Neural cell (in vitro differentiated cells): ENCODE results near the gene MYO7A.

Experiments used
- EP300 ChIP-seq: fragments of 450-650 bp; conservative IDR thresholded peaks from 2 replicates; pipeline ENCODE4 v1.6.1; 2014; ENCODE audit warnings: antibody characterized with exemption, mild to moderate bottlenecking, moderate library complexity; ENCODE audit not compliant: poor library complexity, severe bottlenecking
- EZH2 ChIP-seq: fragments of 200-600, 300-800 bp; shearing (Covaris generic), sonication (generic); IDR thresholded peaks from 2 replicates; pipeline ENCODE4 v1.6.1; 2014; ENCODE audit warnings: antibody characterized with exemption, low read length, borderline replicate concordance, mild to moderate bottlenecking; ENCODE audit not compliant: insufficient read depth, poor library complexity, severe bottlenecking
- POLR2AphosphoS5 ChIP-seq: IDR thresholded peaks from 2 replicates; pipeline ENCODE4 v1.6.1; 2012
- TAF1 ChIP-seq: IDR thresholded peaks from 2 replicates; pipeline ENCODE4 v1.6.1; 2012; ENCODE audit warnings: low read depth
- TF ChIP-seq, protein P1 (sequence below): fragments of 450-650 bp; IDR thresholded peaks from 2 replicates; pipeline ENCODE4 v1.5.1; 2014; ENCODE audit warnings: antibody characterized with exemption, mild to moderate bottlenecking, moderate library complexity; ENCODE audit not compliant: poor library complexity, severe bottlenecking
- TF ChIP-seq, protein P2 (sequence below): IDR thresholded peaks from 2 replicates; pipeline ENCODE4 v1.6.1; 2012; ENCODE audit warnings: borderline replicate concordance

DNA sequence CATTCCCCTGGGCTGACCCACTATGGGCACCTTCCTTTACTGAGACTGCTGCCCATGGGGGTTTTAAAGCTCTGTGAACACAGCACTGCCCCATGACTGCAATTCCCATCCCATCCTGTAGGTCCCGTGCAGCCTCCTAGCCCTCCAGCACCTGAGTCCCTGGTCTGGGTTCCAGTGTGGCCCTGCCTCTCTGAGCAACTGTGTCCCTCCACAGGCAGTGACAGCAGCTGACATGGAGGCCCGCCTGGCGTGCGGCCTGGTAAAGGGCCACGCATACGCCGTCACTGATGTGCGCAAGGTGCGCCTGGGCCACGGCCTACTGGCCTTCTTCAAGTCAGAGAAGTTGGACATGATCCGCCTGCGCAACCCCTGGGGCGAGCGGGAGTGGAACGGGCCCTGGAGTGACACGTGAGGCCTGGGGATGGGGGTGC, 12.8 kb upstream of the MYO7A start:
- TF ChIP-seq EZH2 (no peak), TAF1 (no peak), POLR2AphosphoS5 (no peak), EP300 (no peak)
- TF ChIP-seq, protein P1, sequence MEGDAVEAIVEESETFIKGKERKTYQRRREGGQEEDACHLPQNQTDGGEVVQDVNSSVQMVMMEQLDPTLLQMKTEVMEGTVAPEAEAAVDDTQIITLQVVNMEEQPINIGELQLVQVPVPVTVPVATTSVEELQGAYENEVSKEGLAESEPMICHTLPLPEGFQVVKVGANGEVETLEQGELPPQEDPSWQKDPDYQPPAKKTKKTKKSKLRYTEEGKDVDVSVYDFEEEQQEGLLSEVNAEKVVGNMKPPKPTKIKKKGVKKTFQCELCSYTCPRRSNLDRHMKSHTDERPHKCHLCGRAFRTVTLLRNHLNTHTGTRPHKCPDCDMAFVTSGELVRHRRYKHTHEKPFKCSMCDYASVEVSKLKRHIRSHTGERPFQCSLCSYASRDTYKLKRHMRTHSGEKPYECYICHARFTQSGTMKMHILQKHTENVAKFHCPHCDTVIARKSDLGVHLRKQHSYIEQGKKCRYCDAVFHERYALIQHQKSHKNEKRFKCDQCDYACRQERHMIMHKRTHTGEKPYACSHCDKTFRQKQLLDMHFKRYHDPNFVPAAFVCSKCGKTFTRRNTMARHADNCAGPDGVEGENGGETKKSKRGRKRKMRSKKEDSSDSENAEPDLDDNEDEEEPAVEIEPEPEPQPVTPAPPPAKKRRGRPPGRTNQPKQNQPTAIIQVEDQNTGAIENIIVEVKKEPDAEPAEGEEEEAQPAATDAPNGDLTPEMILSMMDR, result no peak
- TF ChIP-seq, protein P2, sequence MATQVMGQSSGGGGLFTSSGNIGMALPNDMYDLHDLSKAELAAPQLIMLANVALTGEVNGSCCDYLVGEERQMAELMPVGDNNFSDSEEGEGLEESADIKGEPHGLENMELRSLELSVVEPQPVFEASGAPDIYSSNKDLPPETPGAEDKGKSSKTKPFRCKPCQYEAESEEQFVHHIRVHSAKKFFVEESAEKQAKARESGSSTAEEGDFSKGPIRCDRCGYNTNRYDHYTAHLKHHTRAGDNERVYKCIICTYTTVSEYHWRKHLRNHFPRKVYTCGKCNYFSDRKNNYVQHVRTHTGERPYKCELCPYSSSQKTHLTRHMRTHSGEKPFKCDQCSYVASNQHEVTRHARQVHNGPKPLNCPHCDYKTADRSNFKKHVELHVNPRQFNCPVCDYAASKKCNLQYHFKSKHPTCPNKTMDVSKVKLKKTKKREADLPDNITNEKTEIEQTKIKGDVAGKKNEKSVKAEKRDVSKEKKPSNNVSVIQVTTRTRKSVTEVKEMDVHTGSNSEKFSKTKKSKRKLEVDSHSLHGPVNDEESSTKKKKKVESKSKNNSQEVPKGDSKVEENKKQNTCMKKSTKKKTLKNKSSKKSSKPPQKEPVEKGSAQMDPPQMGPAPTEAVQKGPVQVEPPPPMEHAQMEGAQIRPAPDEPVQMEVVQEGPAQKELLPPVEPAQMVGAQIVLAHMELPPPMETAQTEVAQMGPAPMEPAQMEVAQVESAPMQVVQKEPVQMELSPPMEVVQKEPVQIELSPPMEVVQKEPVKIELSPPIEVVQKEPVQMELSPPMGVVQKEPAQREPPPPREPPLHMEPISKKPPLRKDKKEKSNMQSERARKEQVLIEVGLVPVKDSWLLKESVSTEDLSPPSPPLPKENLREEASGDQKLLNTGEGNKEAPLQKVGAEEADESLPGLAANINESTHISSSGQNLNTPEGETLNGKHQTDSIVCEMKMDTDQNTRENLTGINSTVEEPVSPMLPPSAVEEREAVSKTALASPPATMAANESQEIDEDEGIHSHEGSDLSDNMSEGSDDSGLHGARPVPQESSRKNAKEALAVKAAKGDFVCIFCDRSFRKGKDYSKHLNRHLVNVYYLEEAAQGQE, result no peak
